Measurements from ENCODE around the gene LCN9. TPM values are rescaled to one million over a fixed set of nuclear protein-coding genes. Genes with fewer than 3 reads are reported as not detected.
A peak's percentile ranks its signal among the peaks of the same experiment; 100 is the strongest.

Gene LCN9
- total and polyA plus RNA-seq, 2 of the 4 experiments (the other 2 are of a cell fraction) = not detected

GRCh38 chr9:135615666-135616618, 47.2 kb upstream of the LCN9 start (continued):
- no peak for TF ChIP-seq MXI1 (IDR thresholded peaks at IDR 0.05; ENCODE audit: borderline replicate concordance, low read depth, low read length)
- TF ChIP-seq FOS (IDR thresholded peaks at IDR 0.05; ENCODE audit: low read depth, low read length) = no peak

GRCh38 chr9:135616619-135617537, 46.2 kb upstream of the LCN9 start:
- H3K23ac ChIP-seq (ENCODE audit: low read depth, low read length) = no peak overlapping the region
- H2BK120ac ChIP-seq (ENCODE audit: low read depth, low read length) = no peak overlapping the region
- no peak overlapping the region for H4K8ac ChIP-seq (ENCODE audit: low read depth in 2 of 2, low read length in 2 of 2)
- no peak overlapping the region for H3K4me3 ChIP-seq (ENCODE audit: insufficient read depth, low read depth, low read length)
- no peaks in the 10 kb centered on the region for H3K4me1 ChIP-seq (ENCODE audit: control insufficient read depth, insufficient read depth, low read length)
- intact Hi-C loops (cut with micrococcal nuclease) = no loop called here
- H4K5ac ChIP-seq (ENCODE audit: low read depth, low read length) = no peak overlapping the region
- no TSS peak for BruUV-seq (replicated peaks)
- H3K79me1 ChIP-seq (ENCODE audit: low read depth in 1 of 2, low read length in 2 of 2) = no peaks in the 10 kb centered on the region
- dilution Hi-C loops (cut with HindIII; ENCODE audit: low sequenced_read_pairs, unreplicated experiment) = no loop called here
- H2BK15ac ChIP-seq (ENCODE audit: low read depth, low read length) = no peak overlapping the region
- DNase-seq = no peak
- no peak overlapping the region for H3K27ac ChIP-seq (ENCODE audit: insufficient read depth, low read length)
- ATAC-seq (ENCODE audit: low read depth) = no peak
- no peak overlapping the region for H4K91ac ChIP-seq (ENCODE audit: insufficient read depth, low read depth, low read length)
- no peaks in the 10 kb centered on the region for H3K9me3 ChIP-seq (ENCODE audit: control insufficient read depth, insufficient read depth, low read length)
- CTCF ChIA-PET = no interaction called here
- POLR2A ChIA-PET (ENCODE audit: unreplicated experiment) = no interaction called here
- 51% methylated on average over 12 of the region's 34 CpGs; no CpG with 5 or more reads in 1 of the 2 experiments for WGBS, 2 experiments (ENCODE audit: extremely low coverage in 2 of 2, insufficient read length in 1 of 2)
- peak overlapping the region; percentile 14 for H2AFZ ChIP-seq (replicated peaks; ENCODE audit: low read length, poor library complexity)
- H3K56ac ChIP-seq (ENCODE audit: extremely low read depth, insufficient read depth, low read length) = no peak overlapping the region
- H3K36me3 ChIP-seq (ENCODE audit: control insufficient read depth, insufficient read depth, low read length) = no peaks in the 10 kb centered on the region
- no peaks in the 10 kb centered on the region; the same call in 1 of the 2 replicates for H3K27me3 ChIP-seq (ENCODE audit: control insufficient read depth, insufficient read depth, low read length)
- H3K4ac ChIP-seq (ENCODE audit: low read depth, low read length) = no peak overlapping the region
- H4K20me1 ChIP-seq (ENCODE audit: insufficient read depth, low read length) = no peaks in the 10 kb centered on the region
- no peak overlapping the region for H3K9ac ChIP-seq (ENCODE audit: low read depth, low read length)
- no peak overlapping the region for H3K4me2 ChIP-seq (ENCODE audit: low read depth, low read length)
- no peaks in the 10 kb centered on the region for H3K9me1 ChIP-seq (ENCODE audit: insufficient read depth, low read length)
- in situ Hi-C loops (cut with MboI; ENCODE audit: low sequenced_read_pairs) = loop anchor here (25.0 kb wide), 1 partner anchor 320 kb away; no protein-coding TSS in a partner anchor
- H2BK20ac ChIP-seq (ENCODE audit: low read depth, low read length) = no peak overlapping the region
- no peak overlapping the region for H2BK5ac ChIP-seq (ENCODE audit: low read depth, low read length, poor library complexity, severe bottlenecking)
- H2AK5ac ChIP-seq (ENCODE audit: low read depth, low read length) = no peak overlapping the region
- no peak overlapping the region for H2AK9ac ChIP-seq (replicated peaks; ENCODE audit: low read depth, low read length, poor library complexity)
- H3K14ac ChIP-seq (replicated peaks; ENCODE audit: low read depth, low read length) = no peak overlapping the region
- H3K18ac ChIP-seq (ENCODE audit: low read depth, low read length) = no peak overlapping the region
- no peak for TF ChIP-seq NFE2L2 (IDR thresholded peaks at IDR 0.05; ENCODE audit: low read depth, low read length)
- TF ChIP-seq ELK1 (IDR thresholded peaks at IDR 0.05; ENCODE audit: borderline replicate concordance, low read depth, low read length) = no peak
- no peak for TF ChIP-seq RFX5 (IDR thresholded peaks at IDR 0.05; ENCODE audit: low read depth, low read length)
- TF ChIP-seq RCOR1 (IDR thresholded peaks at IDR 0.05; ENCODE audit: insufficient replicate concordance, low read length) = no peak
- TF ChIP-seq RAD21 (IDR thresholded peaks at IDR 0.05; ENCODE audit: low read length) = no peak
- no peak for TF ChIP-seq CTCF (conservative IDR thresholded peaks at IDR 0.05; ENCODE audit: low read depth, low read length)
- no peak for TF ChIP-seq MXI1 (IDR thresholded peaks at IDR 0.05; ENCODE audit: borderline replicate concordance, low read depth, low read length)
- no peak for TF ChIP-seq MAZ (IDR thresholded peaks at IDR 0.05; ENCODE audit: borderline replicate concordance, low read depth, low read length)
- no peak for TF ChIP-seq CEBPB (IDR thresholded peaks at IDR 0.05; ENCODE audit: low read depth, low read length)
- no peak for TF ChIP-seq POLR2A (IDR thresholded peaks at IDR 0.05; ENCODE audit: low read depth, low read length)
